ENCODE measurements around the gene HSD17B8.

Gene HSD17B8

DNA sequence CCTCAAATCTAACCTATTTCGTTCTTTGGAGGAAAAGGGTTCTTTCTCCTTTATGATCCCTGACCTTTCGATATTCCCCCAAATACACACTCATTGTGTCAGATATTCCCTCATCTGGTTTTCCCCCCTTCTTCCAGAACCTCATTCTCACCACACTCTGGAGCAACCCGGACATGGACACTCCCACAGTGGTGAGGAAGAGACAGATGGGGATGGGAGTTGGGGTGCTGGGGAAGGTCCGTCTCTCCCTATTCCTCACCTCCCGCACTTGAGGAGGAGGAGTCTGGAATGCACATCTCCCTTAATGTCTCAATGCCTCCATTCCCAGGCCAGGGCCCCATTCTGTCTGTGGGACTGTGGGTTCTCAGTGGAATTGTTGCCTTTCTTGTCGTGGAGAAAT lies 2.5 kb upstream of the HSD17B8 start:
- peak overlapping the region; percentile 99 for H3K27ac ChIP-seq
- TF ChIP-seq, protein P1, sequence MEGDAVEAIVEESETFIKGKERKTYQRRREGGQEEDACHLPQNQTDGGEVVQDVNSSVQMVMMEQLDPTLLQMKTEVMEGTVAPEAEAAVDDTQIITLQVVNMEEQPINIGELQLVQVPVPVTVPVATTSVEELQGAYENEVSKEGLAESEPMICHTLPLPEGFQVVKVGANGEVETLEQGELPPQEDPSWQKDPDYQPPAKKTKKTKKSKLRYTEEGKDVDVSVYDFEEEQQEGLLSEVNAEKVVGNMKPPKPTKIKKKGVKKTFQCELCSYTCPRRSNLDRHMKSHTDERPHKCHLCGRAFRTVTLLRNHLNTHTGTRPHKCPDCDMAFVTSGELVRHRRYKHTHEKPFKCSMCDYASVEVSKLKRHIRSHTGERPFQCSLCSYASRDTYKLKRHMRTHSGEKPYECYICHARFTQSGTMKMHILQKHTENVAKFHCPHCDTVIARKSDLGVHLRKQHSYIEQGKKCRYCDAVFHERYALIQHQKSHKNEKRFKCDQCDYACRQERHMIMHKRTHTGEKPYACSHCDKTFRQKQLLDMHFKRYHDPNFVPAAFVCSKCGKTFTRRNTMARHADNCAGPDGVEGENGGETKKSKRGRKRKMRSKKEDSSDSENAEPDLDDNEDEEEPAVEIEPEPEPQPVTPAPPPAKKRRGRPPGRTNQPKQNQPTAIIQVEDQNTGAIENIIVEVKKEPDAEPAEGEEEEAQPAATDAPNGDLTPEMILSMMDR (conservative IDR thresholded peaks at IDR 0.05): no peak

DNA sequence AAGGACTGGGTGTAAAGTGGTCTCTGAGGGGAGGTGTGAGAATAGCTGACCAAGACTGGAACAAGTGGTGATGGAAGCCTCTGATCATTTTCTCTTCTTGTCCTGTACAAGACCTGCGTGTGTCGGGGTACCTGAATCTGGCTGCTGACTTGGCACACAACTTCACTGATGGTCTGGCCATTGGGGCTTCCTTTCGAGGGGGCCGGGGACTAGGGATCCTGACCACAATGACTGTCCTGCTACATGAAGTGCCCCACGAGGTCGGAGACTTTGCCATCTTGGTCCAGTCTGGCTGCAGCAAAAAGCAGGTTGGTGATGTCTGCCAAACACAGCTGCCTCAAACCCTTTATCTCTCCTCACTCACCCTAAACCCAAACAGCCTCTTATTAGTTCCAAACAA lies 1.7 kb upstream of the HSD17B8 start:
- TF ChIP-seq, protein P1 (conservative IDR thresholded peaks at IDR 0.05): no peak
- H3K27ac ChIP-seq: no peak overlapping the region; the same call in 1 of the 2 replicates

DNA sequence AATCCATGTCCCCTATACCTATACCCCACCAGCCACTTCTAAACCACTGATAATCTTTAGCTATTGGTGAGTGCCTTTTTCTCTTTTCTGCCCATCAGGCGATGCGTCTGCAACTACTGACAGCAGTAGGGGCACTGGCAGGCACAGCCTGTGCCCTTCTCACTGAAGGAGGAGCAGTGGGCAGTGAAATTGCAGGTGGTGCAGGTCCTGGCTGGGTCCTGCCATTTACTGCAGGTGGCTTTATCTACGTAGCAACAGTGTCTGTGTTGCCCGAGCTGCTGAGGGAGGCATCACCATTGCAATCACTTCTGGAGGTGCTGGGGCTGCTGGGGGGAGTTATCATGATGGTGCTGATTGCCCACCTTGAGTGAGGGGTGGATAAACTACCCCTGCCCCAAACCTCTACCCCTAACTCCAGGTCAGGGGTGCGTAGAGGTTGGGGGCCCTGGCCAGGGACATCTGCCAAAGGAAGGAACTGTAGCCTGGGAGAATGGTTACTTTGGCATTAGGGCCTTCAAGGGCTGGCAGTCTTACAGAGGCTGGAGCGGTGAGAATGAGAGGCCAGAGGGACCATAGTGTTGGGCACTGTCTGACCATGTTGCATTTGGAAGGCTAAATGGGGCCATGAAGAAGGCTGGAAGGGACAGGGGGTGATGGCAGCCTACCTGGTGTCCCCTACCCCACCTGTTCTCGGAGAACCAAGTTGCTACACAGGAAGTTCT lies 851 bp upstream of the HSD17B8 start:
- H3K27ac ChIP-seq: peak overlapping the region; percentile 71; the same call in 1 of the 2 replicates

DNA sequence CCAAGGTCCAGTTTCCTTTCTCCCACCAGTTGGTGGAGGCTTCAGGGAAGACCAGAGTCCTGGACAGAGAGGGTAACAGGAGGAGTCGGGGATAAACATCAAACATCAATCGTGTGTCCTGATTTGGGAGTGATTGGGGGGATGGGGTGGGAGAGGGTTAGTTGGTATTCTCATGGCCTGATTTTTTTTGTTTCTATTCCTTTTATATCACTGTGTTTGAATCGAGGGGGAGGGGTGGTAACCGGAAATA lies 365 bp upstream of the HSD17B8 start:
- TF ChIP-seq, protein P1 (conservative IDR thresholded peaks at IDR 0.05): no peak
- H3K27ac ChIP-seq: peak overlapping the region; percentile 71; the same call in 1 of the 2 replicates

More for the DNA sequence above, 851 bp upstream of the HSD17B8 start:
- TF ChIP-seq, protein P1 (conservative IDR thresholded peaks at IDR 0.05): no peak

DNA sequence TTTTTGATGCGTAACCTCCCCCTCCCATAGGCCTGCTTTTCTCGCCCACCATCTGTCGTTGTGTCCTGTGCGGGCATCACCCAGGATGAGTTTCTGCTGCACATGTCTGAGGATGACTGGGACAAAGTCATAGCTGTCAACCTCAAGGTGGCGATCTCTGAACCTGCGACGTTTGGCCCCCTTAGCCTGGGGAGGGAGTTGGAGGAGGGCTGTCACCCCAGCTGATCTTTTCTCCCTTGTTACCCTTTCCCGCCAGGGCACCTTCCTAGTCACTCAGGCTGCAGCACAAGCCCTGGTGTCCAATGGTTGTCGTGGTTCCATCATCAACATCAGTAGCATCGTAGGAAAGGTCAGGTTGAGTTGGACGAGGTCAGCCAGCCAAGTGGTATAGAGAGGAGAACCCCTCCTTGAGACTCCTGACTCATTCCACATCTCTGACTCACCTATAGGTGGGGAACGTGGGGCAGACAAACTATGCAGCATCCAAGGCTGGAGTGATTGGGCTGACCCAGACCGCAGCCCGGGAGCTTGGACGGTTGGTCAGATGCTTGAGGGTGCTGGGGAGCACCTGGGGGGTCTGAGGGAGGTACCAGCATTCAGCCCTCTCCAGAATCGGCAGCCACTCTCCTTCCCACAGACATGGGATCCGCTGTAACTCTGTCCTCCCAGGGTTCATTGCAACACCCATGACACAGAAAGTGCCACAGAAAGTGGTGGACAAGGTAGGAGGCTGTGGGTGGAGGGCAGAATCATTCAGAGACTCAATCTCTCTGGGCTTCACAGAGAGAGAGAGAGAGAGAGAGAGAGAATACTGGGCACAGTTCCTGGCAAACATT lies 954 bp downstream of the HSD17B8 start:
- TF ChIP-seq, protein P1 (conservative IDR thresholded peaks at IDR 0.05): peak; percentile 38
- H3K27ac ChIP-seq: peak overlapping the region; percentile 71

DNA sequence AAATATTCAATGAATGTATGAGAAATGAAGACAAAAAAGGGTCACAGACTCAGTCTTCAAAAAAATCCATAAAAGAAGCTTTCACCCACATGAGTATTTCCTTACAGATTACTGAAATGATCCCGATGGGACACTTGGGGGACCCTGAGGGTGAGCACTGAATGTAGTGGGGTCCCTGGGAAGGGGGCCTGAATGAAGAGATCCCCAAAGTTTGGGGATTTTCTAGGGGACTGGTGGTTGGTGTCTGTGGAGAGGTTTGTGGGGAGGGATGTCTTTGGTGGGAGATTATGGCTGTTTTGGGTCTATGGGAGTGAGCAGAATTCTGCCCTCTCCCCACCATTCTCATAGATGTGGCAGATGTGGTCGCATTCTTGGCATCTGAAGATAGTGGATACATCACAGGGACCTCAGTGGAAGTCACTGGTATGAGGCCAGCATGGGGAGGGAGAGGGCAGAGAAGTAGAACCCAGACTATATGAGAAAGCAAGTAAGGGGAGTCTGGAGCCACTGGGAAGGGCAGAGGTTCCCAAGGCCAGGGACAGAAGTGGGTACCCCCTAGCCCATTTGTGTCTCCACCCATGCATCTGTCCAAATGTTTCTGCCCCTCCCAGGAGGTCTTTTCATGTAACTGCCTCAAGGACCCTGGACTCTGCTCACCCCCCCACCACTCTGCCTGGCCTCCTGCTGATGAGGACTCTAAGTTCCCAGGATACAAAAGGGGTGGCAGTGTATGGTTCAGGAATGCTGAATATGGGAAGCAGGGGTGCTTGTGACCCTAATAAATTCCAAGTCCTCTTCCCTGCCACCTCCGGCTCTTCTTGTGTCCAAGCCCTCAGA lies 1.8 kb downstream of the HSD17B8 start:
- H3K27ac ChIP-seq: no peak overlapping the region; the same call in 1 of the 2 replicates
- TF ChIP-seq, protein P1 (conservative IDR thresholded peaks at IDR 0.05): no peak
